Eye (tissue), 1 donor: ENCODE measurements around the gene MTA2.
A peak's percentile ranks its signal among the peaks of the same experiment; 100 is the strongest.
"Not testable (repeated sequence)": the region's sequence is repeated elsewhere in the genome, so short reads cannot be mapped to it uniquely, and the experiment has no call there.

Source experiments
- DNase-seq: peaks from one replicate; pipeline ENCODE4 v3.0.0-alpha.2; 2015

Gene MTA2

GRCh38 chr11:62592146-62592815, 9.4 kb downstream of the MTA2 start:
- DNase-seq: no peak

GRCh38 chr11:62591448-62592145, 10.1 kb downstream of the MTA2 start, which contains the start of gene TUT1:
Gene TUT1, minus strand, starts transcription at chr11:62591523. Its CDS starts 38 bp downstream, at chr11:62591485.
- DNase-seq: peak; percentile 100

- DNase-seq: no peak
These were observed 12.6 kb downstream of the MTA2 start for GRCh38 chr11:62588966-62589637.

GRCh38 chr11:62585356-62585755, 16.3 kb downstream of the MTA2 start:
- DNase-seq: not testable (repeated sequence)

GRCh38 chr11:62581735-62582134, 19.9 kb downstream of the MTA2 start:
- not testable (repeated sequence) for DNase-seq

GRCh38 chr11:62580959-62581715, 20.5 kb downstream of the MTA2 start:
- no peak for DNase-seq

DNA sequence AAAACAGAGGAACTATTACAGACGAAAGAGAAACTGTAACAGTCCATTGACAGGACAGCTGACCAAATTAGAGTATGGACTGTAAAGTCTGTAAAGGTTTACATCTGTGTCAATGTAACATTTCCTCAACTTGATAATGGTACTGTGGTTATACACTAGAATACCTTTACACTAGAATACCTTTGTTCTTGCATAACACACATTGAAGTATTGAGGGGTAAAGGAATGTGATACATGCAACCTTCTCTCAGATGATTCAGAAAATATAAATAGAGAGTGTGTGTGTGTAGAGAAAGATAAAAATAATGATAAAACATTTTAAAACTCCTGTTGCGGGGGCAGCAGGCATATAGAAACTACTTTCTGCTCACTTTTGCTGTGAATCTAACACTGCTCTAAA, 22.4 kb downstream of the MTA2 start:
- DNase-seq: no peak

- DNase-seq: no peak
These were observed 23.1 kb downstream of the MTA2 start for GRCh38 chr11:62578541-62578940.

DNA sequence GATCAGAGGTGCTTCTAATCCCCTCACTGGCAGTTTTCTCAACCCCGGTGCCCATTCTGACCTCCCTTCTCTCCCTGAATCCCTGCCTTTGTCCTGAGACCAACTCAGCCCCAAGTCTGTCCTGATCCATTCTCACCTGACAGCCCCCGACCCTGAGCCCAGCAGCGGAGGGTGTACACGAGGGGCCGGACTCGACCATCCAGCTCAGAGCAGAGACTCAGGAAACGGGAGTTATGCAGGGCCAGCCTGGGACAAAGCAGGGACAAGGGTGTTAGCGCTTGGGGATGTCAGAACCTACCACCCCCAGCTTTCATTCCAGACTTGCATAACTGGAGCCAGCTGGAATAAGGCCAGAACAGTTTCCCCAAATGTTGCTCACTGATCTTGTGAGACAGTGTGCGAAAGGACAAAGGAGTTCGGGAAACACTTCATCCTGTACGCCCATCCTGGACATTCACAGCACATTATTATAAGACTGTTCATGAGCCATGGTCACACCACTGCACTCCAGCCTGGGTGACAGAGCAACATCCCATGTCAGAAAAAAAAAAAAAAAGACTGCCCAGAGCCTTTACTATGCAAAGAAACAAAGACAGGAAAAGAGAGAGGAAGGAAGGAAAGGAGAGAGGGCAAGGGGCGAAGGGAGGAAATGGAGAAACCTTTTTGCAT, 24.5 kb downstream of the MTA2 start:
- no peak for DNase-seq

GRCh38 chr11:62575837-62576236, 25.8 kb downstream of the MTA2 start:
- no peak for DNase-seq

- DNase-seq: no peak
These were observed 26.5 kb downstream of the MTA2 start for GRCh38 chr11:62575156-62575555.

- peak; percentile 71 for DNase-seq
These were observed 27.1 kb downstream of the MTA2 start for GRCh38 chr11:62574363-62575071.

DNA sequence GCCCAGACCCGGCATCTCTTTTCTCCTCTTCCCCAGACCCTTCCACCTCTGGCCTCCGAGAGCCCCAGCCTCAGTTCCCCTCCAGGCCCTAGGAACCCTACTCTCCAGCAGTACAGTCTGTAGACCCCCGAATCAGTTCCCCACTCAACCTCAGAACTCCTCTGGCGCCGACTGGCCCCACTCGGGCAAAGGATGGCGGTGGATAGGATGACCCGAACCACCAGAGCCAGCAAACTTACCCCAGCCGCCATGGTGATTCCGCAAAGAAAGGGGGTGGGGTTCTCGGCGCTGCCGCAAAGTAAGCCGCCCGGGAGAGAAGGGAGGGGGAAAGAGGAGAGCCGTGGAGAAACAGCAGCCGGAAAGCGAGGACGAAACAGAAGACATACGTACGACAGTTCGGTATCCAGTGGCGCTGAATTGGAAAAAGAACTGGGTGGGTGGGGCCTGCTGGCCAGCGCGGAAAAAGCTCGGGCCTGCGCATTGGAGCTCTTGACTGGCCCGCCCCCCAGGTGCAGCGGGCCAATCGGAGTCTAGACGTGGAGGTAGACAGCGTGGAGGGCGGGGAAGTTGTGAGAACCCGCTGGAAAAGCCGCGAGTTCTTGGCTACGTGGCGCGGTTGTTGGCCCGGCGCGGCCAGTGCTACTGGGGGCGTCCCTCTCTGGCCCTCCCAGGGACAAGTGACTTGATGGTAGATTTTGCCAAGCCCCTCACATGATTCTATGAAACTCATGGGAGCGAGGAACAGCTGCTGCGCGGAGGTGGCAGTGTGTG, 27.9 kb downstream of the MTA2 start, which contains the start of gene EEF1G:
Gene EEF1G (minus strand): TSS at position 300 of the 771 bp plus-strand sequence. CDS start 49 bp downstream, at position 251.
- peak; percentile 100 for DNase-seq

DNA sequence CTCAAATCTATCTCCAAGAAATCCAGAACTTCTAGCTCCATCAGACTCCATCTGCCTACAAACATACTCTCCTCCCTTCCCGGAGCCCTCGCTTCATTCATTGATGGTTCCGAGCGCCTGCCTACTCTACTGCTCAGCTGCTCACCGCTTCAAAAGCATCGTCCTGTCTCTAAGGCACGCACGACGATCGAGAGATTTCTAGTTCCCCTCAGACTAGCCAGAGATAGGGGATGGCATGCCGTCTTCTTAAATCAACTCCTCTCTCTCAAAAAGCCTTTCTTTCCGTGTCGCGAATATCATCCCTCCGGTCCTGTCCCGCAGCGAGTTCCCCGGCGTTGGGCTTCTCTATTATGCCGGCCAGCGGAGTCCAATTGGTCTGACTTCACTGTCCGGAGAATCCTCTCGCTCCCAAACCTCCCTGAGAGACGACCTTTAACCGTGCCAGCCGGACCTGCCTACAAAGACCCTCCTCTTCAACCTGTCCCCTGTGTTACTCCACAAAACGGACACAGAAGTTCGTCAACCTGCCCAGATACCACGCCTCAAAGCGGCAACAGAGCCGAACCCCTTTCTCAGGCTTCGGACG, 28.6 kb downstream of the MTA2 start:
- DNase-seq: no peak

DNA sequence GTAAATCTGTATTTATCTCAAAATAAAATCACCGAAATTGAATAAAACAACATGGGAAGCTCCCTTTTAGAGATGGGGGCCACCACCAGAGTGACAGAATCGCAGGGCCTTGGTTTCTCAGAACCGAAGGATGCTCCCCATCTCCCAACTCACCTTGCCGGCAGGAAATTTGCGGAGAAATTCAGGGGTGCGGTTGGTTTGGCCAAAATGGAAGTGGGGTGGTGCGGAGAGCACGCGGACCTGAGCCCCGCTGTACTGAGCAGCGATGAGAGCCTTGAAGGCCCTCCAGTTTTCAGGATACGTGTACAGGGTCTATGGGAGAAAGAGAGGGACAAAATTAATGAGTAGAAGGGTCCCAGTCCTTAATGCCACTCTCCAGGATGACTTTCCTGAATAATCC, 29.2 kb downstream of the MTA2 start:
- no peak for DNase-seq

DNA sequence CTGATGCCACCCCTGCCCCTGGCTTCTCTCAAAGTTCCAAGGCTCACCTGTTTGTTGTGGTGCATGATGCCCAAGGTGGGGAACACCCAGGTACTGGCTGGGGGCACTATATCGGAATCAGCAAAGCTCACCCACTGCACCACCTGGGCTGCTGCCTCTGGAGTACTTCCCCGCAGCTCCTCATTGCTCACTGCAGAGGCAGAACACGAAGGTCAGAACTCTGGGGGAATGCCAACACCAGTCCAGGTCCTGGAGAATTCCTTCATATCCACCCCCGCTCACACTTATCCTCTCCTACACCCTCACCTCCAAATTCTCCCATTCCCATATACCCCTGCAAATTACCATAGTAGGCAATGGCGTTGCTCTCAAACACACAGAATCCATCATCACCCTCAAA, 30.2 kb downstream of the MTA2 start:
- DNase-seq: not testable (repeated sequence)

GRCh38 chr11:62570903-62571302, 30.8 kb downstream of the MTA2 start:
- not testable (repeated sequence) for DNase-seq

DNA sequence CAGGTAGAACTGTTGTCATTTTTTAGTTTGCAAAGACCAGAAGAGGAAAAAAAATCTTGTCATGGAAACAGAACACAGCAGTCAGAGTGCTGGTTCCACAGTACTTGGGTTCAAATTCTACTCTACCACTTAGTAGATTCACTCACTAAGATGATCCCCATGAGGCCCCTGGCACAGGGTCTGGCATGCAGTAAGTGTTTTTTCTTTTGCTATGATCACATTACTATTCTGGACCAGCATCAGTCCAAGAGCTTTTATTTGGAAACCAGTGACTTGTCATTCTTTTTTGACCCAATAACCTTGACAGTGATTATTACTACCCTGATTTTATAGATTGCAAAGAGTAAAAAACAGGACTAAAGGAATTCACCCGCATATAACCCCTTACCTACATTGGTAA, 32.1 kb downstream of the MTA2 start:
- no peak for DNase-seq

GRCh38 chr11:62567018-62567633, 34.5 kb downstream of the MTA2 start:
- DNase-seq: no peak

- no peak for DNase-seq
These were observed 35.4 kb downstream of the MTA2 start for GRCh38 chr11:62566247-62566646.
